ENCODE results near the gene WWC1. TPM values are rescaled to one million over a fixed set of nuclear protein-coding genes. Genes with fewer than 3 reads are reported as not detected.

Gene WWC1
- total RNA-seq, 1 donor from 2014 or later = 2.2 TPM

DNA sequence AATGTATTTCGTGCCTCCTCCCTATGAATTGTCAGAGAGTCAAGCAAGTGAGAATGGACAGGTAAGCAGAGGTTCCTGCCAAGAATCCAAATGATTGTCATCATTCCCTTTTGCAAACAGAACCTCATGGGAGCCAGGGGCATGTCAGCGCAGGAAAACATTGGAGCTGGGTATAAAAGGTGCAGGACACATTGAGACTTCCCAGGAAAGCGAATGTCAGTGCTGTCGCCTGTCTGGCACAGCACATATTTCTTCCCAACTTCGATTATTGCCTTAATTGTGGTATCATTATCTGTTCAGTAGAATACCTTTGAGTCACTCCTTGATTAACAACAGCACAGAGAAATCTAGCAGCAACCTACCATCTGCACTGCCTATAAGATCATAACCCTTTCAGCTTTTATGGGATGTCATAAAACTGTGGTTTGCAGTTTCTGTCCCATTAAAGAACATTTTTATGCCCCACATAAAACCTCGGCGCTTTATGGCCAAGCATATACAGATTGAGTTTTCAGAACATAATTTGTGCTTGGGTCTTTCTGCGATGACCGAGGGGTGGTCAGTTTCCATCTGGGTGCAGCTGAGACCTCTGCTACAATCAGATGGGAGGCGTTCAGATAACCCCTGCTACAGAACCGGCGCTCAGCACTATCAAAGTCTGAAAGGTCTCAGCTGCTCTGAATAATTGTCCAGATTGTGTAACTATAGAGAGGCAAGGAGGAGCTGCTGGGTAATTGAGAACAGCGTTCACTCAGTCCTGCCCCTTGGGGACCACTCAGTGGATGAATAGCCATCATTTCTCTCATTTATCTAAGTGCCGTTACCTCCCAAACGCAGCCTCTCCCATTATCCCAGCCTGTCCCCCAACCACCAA, 30.9 kb upstream of the WWC1 start:
- H3K4me3 ChIP-seq = no peak overlapping the region
- no peaks in the 10 kb centered on the region for H3K27me3 ChIP-seq (ENCODE audit: low read depth)
- TF ChIP-seq, protein P1, sequence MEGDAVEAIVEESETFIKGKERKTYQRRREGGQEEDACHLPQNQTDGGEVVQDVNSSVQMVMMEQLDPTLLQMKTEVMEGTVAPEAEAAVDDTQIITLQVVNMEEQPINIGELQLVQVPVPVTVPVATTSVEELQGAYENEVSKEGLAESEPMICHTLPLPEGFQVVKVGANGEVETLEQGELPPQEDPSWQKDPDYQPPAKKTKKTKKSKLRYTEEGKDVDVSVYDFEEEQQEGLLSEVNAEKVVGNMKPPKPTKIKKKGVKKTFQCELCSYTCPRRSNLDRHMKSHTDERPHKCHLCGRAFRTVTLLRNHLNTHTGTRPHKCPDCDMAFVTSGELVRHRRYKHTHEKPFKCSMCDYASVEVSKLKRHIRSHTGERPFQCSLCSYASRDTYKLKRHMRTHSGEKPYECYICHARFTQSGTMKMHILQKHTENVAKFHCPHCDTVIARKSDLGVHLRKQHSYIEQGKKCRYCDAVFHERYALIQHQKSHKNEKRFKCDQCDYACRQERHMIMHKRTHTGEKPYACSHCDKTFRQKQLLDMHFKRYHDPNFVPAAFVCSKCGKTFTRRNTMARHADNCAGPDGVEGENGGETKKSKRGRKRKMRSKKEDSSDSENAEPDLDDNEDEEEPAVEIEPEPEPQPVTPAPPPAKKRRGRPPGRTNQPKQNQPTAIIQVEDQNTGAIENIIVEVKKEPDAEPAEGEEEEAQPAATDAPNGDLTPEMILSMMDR (IDR thresholded peaks at IDR 0.05; ENCODE audit: borderline replicate concordance) = no peak
- no peaks in the 10 kb centered on the region for H3K4me1 ChIP-seq
- no peaks in the 10 kb centered on the region for H3K9me3 ChIP-seq (replicated peaks)
- DNase-seq = no peak
- intact Hi-C loops (cut with micrococcal nuclease) = no loop called here
- peaks cover 31% of the 10 kb centered on the region for H3K36me3 ChIP-seq
- H3K27ac ChIP-seq (replicated peaks) = peak overlapping the region; percentile 20

- Histone ChIP-seq H3K9me3 (replicated peaks) (no peaks in the 10 kb centered on the region), H3K36me3 (peaks cover 31% of the 10 kb centered on the region), H3K27ac (replicated peaks) (peak overlapping the region; percentile 16), H3K27me3 (ENCODE audit: low read depth) (no peaks in the 10 kb centered on the region), H3K4me3 (no peak overlapping the region), H3K4me1 (no peaks in the 10 kb centered on the region)
- TF ChIP-seq, protein P1 (IDR thresholded peaks at IDR 0.05; ENCODE audit: borderline replicate concordance) = no peak
- intact Hi-C loops (cut with micrococcal nuclease) = no loop called here
- DNase-seq = peak; percentile 35
These were observed 30.2 kb upstream of the WWC1 start for GRCh38 chr5:168261227-168261571.

GRCh38 chr5:168262042-168262743, 29.3 kb upstream of the WWC1 start:
- Histone ChIP-seq H3K4me1 (no peaks in the 10 kb centered on the region), H3K27ac (replicated peaks) (no peak overlapping the region), H3K4me3 (no peak overlapping the region), H3K9me3 (replicated peaks) (no peaks in the 10 kb centered on the region), H3K27me3 (ENCODE audit: low read depth) (no peaks in the 10 kb centered on the region), H3K36me3 (peaks cover 31% of the 10 kb centered on the region)
- DNase-seq = no peak
- TF ChIP-seq, protein P1 (IDR thresholded peaks at IDR 0.05; ENCODE audit: borderline replicate concordance) = no peak
- intact Hi-C loops (cut with micrococcal nuclease) = no loop called here

DNA sequence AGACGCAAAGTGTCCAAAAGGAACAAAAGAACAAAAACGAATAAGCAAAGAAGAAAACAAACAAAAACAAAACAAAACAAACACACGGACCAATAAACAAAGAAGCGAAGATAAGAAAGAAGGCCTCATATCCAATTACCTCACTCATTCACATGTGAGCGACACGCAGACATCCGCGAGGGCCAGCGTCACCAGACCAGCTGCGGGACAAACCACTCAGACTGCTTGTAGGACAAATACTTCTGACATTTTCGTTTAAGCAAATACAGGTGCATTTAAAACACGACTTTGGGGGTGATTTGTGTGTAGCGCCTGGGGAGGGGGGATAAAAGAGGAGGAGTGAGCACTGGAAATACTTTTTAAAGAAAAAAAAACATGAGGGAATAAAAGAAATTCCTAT, 28.3 kb upstream of the WWC1 start:
- H3K27ac ChIP-seq (replicated peaks) = no peak overlapping the region
- no peaks in the 10 kb centered on the region for H3K4me1 ChIP-seq
- TF ChIP-seq, protein P1 (IDR thresholded peaks at IDR 0.05; ENCODE audit: borderline replicate concordance) = no peak
- no peaks in the 10 kb centered on the region for H3K27me3 ChIP-seq (ENCODE audit: low read depth)
- peaks cover 31% of the 10 kb centered on the region for H3K36me3 ChIP-seq
- DNase-seq = no peak
- no peak overlapping the region for H3K4me3 ChIP-seq
- no peaks in the 10 kb centered on the region for H3K9me3 ChIP-seq (replicated peaks)
- intact Hi-C loops (cut with micrococcal nuclease) = no loop called here

DNA sequence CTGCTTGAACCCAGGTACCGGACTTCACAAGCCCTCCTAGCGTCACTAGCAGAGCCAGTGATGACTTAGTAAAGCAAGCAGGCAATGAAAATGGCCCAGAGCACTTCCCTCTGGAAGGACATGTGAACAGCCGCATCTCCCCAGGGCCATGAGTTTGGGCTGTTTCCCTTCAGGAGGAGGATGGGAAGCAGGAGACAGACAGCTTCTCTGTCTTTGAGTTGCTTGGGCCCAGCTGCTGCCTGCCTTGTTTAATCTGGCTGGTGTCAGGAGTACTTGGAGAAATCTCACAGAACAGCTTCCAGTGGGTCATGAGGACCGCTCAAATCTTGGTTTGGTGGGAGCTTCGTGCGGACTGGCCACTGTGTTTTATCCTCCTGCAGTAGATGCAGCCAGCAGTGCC, 25.4 kb upstream of the WWC1 start:
- DNase-seq = peak; percentile 57
- Histone ChIP-seq H3K36me3 (peaks cover 24% of the 10 kb centered on the region), H3K4me3 (no peak overlapping the region), H3K27me3 (ENCODE audit: low read depth) (no peaks in the 10 kb centered on the region), H3K4me1 (peaks cover 17% of the 10 kb centered on the region), H3K9me3 (replicated peaks) (no peaks in the 10 kb centered on the region), H3K27ac (replicated peaks) (no peak overlapping the region)
- TF ChIP-seq, protein P1 (IDR thresholded peaks at IDR 0.05; ENCODE audit: borderline replicate concordance) = no peak
- intact Hi-C loops (cut with micrococcal nuclease) = no loop called here

All from left ventricle myocardium inferior (tissue), 1 donor.